Loucy (cell line): Measurements from ENCODE around the gene APC2.

Source experiments
- H2AFZ ChIP-seq: fragments of 200-600 bp; sonication (generic); 2 replicates; pipeline ENCODE4 v1.6.0; 2016; ENCODE audit warnings: antibody characterized with exemption, mild to moderate bottlenecking, low read length, moderate library complexity
- H3F3A ChIP-seq: fragments of 200-600 bp; 2 replicates; pipeline ENCODE4 v1.6.0; 2016; ENCODE audit warnings: antibody characterized with exemption, low read depth, mild to moderate bottlenecking
- H3K27me3 ChIP-seq: fragments of 200-600 bp; sonication (generic); 2 replicates; pipeline ENCODE4 v1.6.1; 2014; ENCODE audit warnings: low read length, mild to moderate bottlenecking; ENCODE audit not compliant: insufficient read depth, poor library complexity, severe bottlenecking
- H3K36me3 ChIP-seq: fragments of 200-600 bp; sonication (generic); 2 replicates; pipeline ENCODE4 v1.6.1; 2016; ENCODE audit warnings: low read length; ENCODE audit not compliant: insufficient read depth
- H3K4me1 ChIP-seq: fragments of 200-600 bp; sonication (generic); 2 replicates; pipeline ENCODE4 v1.5.1; 2014; ENCODE audit warnings: low read length, mild to moderate bottlenecking; ENCODE audit not compliant: insufficient read depth, poor library complexity, severe bottlenecking
- H3K4me2 ChIP-seq: fragments of 200-600 bp; sonication (generic); 2 replicates; pipeline ENCODE4 v1.6.0; 2014; ENCODE audit warnings: antibody characterized with exemption, low read length, low read depth, mild to moderate bottlenecking; ENCODE audit not compliant: poor library complexity, severe bottlenecking
- H3K4me3 ChIP-seq: fragments of 200-600 bp; sonication (generic); 2 replicates; pipeline ENCODE4 v1.5.1; 2014; ENCODE audit warnings: low read length, mild to moderate bottlenecking, mixed read lengths; ENCODE audit not compliant: poor library complexity, severe bottlenecking
- H3K79me2 ChIP-seq: fragments of 200-600 bp; sonication (generic); 2 replicates; pipeline ENCODE4 v1.6.1; 2014; ENCODE audit warnings: low read length; ENCODE audit not compliant: insufficient read depth
- H3K9ac ChIP-seq: fragments of 200-600 bp; sonication (generic); 2 replicates; pipeline ENCODE4 v1.6.0; 2014; ENCODE audit warnings: mild to moderate bottlenecking, low read depth, low read length, moderate library complexity; ENCODE audit not compliant: poor library complexity, severe bottlenecking
- H3K9me2 ChIP-seq: fragments of 200-600 bp; sonication (generic); replicated peaks from 2 replicates; pipeline ENCODE4 v1.6.1; 2016; ENCODE audit warnings: low read depth, low read length, mixed read lengths
- H3K9me3 ChIP-seq: fragments of 200-600 bp; sonication (generic); 2 replicates; pipeline ENCODE4 v1.6.1; 2014; ENCODE audit warnings: mild to moderate bottlenecking, antibody characterized with exemption, low read length, low read depth; ENCODE audit not compliant: insufficient read depth
- H4K20me1 ChIP-seq: fragments of 200-600 bp; sonication (generic); 2 replicates; pipeline ENCODE4 v1.6.0; 2014; ENCODE audit warnings: antibody characterized with exemption, low read length, mild to moderate bottlenecking; ENCODE audit not compliant: insufficient read depth, poor library complexity, severe bottlenecking
- EZH2phosphoT487 ChIP-seq: fragments of 200-600 bp; IDR thresholded peaks from 2 replicates; pipeline ENCODE4 v1.6.1; 2018; ENCODE audit warnings: antibody characterized with exemption, mild to moderate bottlenecking, moderate library complexity, borderline replicate concordance
- TF ChIP-seq, protein P1 (sequence below): fragments of 200-600 bp; sonication (generic); conservative IDR thresholded peaks from 2 replicates; pipeline ENCODE4 v1.5.1; 2014; ENCODE audit warnings: mild to moderate bottlenecking, antibody characterized with exemption, low read length

APC2 gene

DNA sequence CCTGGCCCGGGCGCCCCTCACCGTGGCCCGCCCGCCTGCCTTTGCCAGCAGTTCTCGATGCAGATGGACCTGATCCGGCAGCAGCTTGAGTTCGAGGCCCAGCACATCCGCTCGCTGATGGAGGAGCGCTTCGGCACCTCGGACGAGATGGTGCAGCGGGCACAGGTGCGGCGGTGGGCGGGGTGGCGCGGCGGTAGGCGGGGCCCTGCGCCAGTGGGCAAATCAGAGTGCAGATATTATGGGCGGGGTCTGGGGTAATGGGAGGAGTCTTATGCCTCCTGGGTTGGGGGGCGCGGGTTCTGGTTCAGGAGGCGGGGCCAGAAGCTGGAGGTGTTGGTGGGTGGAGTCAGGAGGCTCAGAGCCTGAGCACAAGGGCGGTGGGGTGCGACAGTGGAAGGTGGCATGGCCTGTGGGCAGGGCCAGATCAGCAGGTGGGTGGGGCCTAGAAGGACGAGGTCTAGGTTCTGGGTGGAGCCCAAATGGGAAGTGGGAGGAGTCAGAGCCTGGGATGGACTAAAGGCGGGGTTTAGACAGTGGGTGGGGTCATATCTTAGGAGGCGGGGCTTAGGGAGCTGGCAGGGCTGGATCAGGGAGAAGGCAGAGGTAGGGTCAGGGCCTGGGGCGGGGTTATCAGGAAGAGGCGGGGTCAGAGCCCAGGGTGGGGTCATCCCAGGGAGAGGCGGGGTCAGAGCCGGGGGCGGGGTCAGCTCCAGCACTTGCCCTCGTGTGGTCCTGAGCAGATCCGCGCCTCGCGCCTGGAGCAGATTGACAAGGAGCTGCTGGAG is 5.6 kb downstream of the APC2 start:
- H3K4me3 ChIP-seq = peak overlapping the region; percentile 24
- peaks cover 8% of the 10 kb centered on the region for H3K4me1 ChIP-seq
- H3K36me3 ChIP-seq = no peaks in the 10 kb centered on the region
- no peaks in the 10 kb centered on the region for H4K20me1 ChIP-seq
- no peaks in the 10 kb centered on the region for H3K9me3 ChIP-seq
- H3K9me2 ChIP-seq = no peaks in the 10 kb centered on the region
- no peaks in the 10 kb centered on the region for H3F3A ChIP-seq
- H3K27me3 ChIP-seq = no peaks in the 10 kb centered on the region
- no peaks in the 10 kb centered on the region for H3K79me2 ChIP-seq
- TF ChIP-seq, protein P1, sequence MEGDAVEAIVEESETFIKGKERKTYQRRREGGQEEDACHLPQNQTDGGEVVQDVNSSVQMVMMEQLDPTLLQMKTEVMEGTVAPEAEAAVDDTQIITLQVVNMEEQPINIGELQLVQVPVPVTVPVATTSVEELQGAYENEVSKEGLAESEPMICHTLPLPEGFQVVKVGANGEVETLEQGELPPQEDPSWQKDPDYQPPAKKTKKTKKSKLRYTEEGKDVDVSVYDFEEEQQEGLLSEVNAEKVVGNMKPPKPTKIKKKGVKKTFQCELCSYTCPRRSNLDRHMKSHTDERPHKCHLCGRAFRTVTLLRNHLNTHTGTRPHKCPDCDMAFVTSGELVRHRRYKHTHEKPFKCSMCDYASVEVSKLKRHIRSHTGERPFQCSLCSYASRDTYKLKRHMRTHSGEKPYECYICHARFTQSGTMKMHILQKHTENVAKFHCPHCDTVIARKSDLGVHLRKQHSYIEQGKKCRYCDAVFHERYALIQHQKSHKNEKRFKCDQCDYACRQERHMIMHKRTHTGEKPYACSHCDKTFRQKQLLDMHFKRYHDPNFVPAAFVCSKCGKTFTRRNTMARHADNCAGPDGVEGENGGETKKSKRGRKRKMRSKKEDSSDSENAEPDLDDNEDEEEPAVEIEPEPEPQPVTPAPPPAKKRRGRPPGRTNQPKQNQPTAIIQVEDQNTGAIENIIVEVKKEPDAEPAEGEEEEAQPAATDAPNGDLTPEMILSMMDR = no peak
- no peak for TF ChIP-seq EZH2phosphoT487
- no peak overlapping the region for H3K9ac ChIP-seq
- H2AFZ ChIP-seq = no peak overlapping the region
- peak overlapping the region; percentile 55 for H3K4me2 ChIP-seq

DNA sequence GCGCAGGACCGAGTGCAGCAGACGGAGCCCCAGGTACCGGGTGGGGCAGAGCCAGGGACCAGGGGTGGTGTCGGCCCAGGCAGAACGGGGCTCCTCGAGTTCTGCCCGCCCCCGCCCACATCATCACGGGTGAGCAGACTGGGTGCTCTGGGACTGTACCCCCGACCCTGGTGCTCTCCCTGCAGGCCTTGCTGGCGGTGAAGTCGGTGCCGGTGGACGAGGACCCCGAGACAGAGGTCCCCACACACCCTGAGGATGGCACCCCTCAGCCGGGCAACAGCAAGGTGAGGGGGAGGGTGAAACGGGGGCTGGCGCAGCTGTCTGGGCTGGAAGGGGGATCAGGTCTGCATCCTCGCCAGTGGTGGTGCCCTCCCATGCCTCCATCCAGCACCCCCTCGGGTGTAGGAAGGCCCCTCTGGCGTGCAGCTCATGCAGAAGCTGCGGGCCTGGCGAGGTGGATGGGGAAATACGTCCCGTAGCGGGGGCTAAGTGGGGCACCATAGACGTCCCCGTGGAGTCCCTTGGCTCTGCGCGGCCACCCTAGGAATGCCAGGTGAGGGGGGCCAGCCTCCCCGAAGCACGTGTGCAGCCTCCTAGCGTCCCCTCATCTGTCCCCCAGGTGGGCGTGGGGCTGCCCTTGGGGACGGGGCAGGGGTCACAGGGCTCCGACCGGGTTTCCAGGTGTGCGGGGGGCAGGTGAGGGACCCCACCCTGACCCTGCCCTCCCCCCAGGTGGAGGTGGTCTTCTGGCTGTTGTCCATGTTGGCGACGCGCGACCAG is 6.4 kb downstream of the APC2 start:
- Histone ChIP-seq H3K4me1 (peaks cover 8% of the 10 kb centered on the region), H3K4me3 (no peak overlapping the region), H3K79me2 (no peaks in the 10 kb centered on the region), H3K4me2 (no peak overlapping the region), H3F3A (no peaks in the 10 kb centered on the region), H3K9ac (no peak overlapping the region), H2AFZ (no peak overlapping the region), H3K9me3 (no peaks in the 10 kb centered on the region), H4K20me1 (no peaks in the 10 kb centered on the region), H3K9me2 (no peaks in the 10 kb centered on the region), H3K27me3 (no peaks in the 10 kb centered on the region), H3K36me3 (no peaks in the 10 kb centered on the region)
- TF ChIP-seq EZH2phosphoT487 = no peak
- TF ChIP-seq, protein P1 = no peak

DNA sequence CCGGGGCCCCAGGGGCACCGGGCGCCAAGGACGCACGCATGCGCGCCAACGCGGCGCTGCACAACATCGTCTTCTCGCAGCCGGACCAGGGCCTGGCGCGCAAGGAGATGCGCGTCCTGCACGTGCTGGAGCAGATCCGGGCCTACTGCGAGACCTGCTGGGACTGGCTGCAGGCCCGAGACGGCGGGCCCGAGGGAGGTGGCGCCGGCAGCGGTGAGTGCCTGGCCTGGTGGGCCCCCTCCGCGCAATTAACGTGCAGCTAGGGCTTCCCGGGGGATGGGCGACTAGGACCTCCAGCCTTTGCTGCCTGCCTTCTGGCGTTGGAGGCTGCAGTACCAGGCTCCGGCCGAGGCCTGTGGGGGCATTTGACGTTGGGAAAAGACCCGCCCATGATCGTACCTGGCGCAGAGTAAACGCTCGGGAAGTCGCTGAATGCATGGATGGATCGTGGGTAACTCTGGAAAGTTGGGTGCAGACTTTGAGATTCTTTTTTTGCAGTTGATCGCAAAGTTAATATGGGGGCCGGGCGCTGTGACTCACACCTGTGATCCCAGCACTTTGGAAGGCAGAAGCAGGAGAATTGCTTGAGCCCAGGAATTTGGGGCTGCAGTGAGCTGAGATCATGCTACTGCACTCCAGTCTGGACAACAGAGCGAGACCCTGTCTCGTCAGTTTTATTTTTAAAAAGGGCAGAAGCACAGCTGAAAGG is 7.3 kb downstream of the APC2 start:
- H3K4me2 ChIP-seq = no peak overlapping the region
- H4K20me1 ChIP-seq = no peaks in the 10 kb centered on the region
- H3K4me3 ChIP-seq = no peak overlapping the region

More for the DNA sequence above, 7.3 kb downstream of the APC2 start:
- no peak overlapping the region for H3K9ac ChIP-seq
- H3K79me2 ChIP-seq = no peaks in the 10 kb centered on the region
- H3F3A ChIP-seq = no peaks in the 10 kb centered on the region
- no peaks in the 10 kb centered on the region for H3K36me3 ChIP-seq
- TF ChIP-seq, protein P1 = no peak
- no peaks in the 10 kb centered on the region for H3K27me3 ChIP-seq
- H3K9me3 ChIP-seq = no peaks in the 10 kb centered on the region
- H3K9me2 ChIP-seq = no peaks in the 10 kb centered on the region
- peaks cover 8% of the 10 kb centered on the region for H3K4me1 ChIP-seq
- H2AFZ ChIP-seq = no peak overlapping the region
